ENCODE data around the gene POLR2A. TPM values are rescaled to one million over a fixed set of nuclear protein-coding genes. Genes with fewer than 3 reads are reported as not detected.

The POLR2A gene
- total and polyA plus RNA-seq, 2 donors (not counting 3 experiments of a cell fraction or from before 2014, with no cell fraction given), result 45.9 to 145 TPM

DNA sequence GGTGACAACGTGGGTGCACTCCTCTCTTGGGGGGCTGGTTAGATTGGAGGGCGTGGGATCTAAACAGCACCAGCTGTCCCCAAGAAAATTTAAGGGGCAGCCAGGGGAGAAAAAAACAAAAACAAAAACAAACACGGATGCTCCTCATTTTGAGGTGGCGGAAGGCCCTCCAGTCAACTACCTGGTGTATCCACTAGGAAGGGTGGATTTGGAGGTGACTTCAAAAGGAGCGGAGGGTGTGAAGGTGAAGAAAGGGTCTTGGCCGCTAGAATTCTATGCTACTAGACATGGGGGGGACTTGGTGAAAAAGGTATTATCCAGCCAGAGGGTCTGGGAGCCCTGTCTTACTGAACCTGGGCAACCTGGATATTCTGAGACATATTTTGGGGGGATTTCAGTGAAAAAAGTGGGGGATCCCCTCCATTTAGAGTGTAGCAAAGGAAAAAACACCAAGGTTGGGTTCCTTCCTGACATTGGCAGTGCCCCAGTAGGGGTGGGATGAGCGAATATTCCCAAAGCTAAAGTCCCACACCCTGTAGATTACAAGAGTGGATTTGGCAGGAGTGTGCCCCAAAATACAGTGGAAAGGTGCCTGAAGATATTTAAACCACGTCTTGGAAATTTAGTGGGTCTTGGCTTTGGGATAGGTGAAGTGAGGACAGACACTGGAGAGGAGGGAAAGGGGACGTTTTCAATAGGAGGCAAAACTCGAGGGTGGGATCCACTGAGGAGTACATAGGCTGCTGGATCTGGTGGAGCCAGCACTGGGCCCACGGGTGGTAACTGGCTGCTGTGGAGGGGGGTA is 45.3 kb upstream of the POLR2A start:
- no peaks in the 10 kb centered on the region for H3K9me1 ChIP-seq (replicated peaks; ENCODE audit: control insufficient read depth, extremely low read depth, insufficient read depth, low read length)
- H3K9me3 ChIP-seq (replicated peaks; ENCODE audit: control insufficient read depth, insufficient read depth, low read length), result no peaks in the 10 kb centered on the region
- no TSS peak for BruUV-seq (replicated peaks)
- TF ChIP-seq MAX (IDR thresholded peaks at IDR 0.05; ENCODE audit: insufficient read depth, insufficient read length), result no peak
- TF ChIP-seq FOS (IDR thresholded peaks at IDR 0.05; ENCODE audit: borderline replicate concordance, insufficient read depth, low read length), result no peak
- no peak for TF ChIP-seq POLR2A (IDR thresholded peaks at IDR 0.05; ENCODE audit: low read depth, low read length)
- no peak for TF ChIP-seq GATA2 (IDR thresholded peaks at IDR 0.05; ENCODE audit: insufficient read depth, insufficient read length, low read depth, low read length)
- TF ChIP-seq, protein P1, sequence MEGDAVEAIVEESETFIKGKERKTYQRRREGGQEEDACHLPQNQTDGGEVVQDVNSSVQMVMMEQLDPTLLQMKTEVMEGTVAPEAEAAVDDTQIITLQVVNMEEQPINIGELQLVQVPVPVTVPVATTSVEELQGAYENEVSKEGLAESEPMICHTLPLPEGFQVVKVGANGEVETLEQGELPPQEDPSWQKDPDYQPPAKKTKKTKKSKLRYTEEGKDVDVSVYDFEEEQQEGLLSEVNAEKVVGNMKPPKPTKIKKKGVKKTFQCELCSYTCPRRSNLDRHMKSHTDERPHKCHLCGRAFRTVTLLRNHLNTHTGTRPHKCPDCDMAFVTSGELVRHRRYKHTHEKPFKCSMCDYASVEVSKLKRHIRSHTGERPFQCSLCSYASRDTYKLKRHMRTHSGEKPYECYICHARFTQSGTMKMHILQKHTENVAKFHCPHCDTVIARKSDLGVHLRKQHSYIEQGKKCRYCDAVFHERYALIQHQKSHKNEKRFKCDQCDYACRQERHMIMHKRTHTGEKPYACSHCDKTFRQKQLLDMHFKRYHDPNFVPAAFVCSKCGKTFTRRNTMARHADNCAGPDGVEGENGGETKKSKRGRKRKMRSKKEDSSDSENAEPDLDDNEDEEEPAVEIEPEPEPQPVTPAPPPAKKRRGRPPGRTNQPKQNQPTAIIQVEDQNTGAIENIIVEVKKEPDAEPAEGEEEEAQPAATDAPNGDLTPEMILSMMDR (IDR thresholded peaks at IDR 0.05; ENCODE audit: extremely low read depth in 1 of 2, insufficient read depth in 1 of 2, low read depth in 1 of 2, low read length in 2 of 2), result no peak
- TF ChIP-seq EZH2 (IDR thresholded peaks at IDR 0.05; ENCODE audit: borderline replicate concordance, low read depth, low read length, severe bottlenecking), result peak; percentile 77
- no peak for TF ChIP-seq JUN (IDR thresholded peaks at IDR 0.05; ENCODE audit: borderline replicate concordance, insufficient read depth, insufficient read length, low read depth)
- DNase-seq (ENCODE audit: low read depth, low spot score) (no peak), FAIRE-seq (no peak)
- peaks cover 23% of the 10 kb centered on the region for H3K4me1 ChIP-seq (ENCODE audit: control insufficient read depth, extremely low read depth, insufficient read depth, low read length)
- H3K79me2 ChIP-seq (ENCODE audit: control insufficient read depth, insufficient read depth, low read length), result no peaks in the 10 kb centered on the region
- CTCF ChIA-PET, result interaction anchor here (0.7 to 4.4 kb wide), 10 partner anchors 9 to 150 kb away, joined by 3 to 70 read pairs (median 3); partner anchors contain the start of gene TMEM95
- no peaks in the 10 kb centered on the region for H3K36me3 ChIP-seq (ENCODE audit: control insufficient read depth in 2 of 2, extremely low read depth in 1 of 2, insufficient read depth in 2 of 2, low read length in 2 of 2)
- H3K4me3 ChIP-seq (replicated peaks in 1 of 3; ENCODE audit: insufficient read depth in 1 of 3, low read depth in 1 of 3, low read length in 3 of 3), result no peak overlapping the region
- no peak overlapping the region for H2AFZ ChIP-seq (ENCODE audit: low read depth, low read length)
- no peaks in the 10 kb centered on the region for H4K20me1 ChIP-seq (replicated peaks; ENCODE audit: control insufficient read depth, extremely low read depth, insufficient read depth, low read length)
- H3K4me2 ChIP-seq (ENCODE audit: insufficient read depth, low read length), result no peak overlapping the region
- POLR2A ChIA-PET, result interaction anchor here (1.2 kb wide), 1 partner anchor 35 kb away, joined by 3 read pairs; the partner anchor contains the start of gene TMEM256
- no peak overlapping the region for H3K9ac ChIP-seq (replicated peaks; ENCODE audit: extremely low read depth, insufficient read depth, low read length)
- intact Hi-C loops (cut with micrococcal nuclease), result loop anchor here (5.0 kb wide), 2 partner anchors 187 to 248 kb away; partner anchors contain the start of genes CTDNEP1, ELP5, TP53 and WRAP53
- peaks cover 20 to 28% of the 10 kb centered on the region in 2 experiments for H3K27me3 ChIP-seq (ENCODE audit: control insufficient read depth in 2 of 2, insufficient read depth in 2 of 2, low read length in 2 of 2)
- H3K27ac ChIP-seq (ENCODE audit: insufficient read depth, low read depth, low read length), result no peak overlapping the region
- dilution Hi-C loops (cut with MboI; ENCODE audit: extremely low pct_ligation_motif_present, low sequenced_read_pairs), result no loop called here

Measured in endothelial cell of umbilical vein (primary cell).